Stimulated activated CD4-positive, alpha-beta T cell treated with anti-CD3 and anti-CD28 coated beads, Interleukin-1b, Interleukin-23, amount 100 ng/mL, for 48 hours (primary cell): ENCODE results near the gene LTA4H.

Source experiments
- DNase-seq: peaks from one replicate; pipeline ENCODE4 v3.0.0-alpha.2; 2020

Gene LTA4H

DNA sequence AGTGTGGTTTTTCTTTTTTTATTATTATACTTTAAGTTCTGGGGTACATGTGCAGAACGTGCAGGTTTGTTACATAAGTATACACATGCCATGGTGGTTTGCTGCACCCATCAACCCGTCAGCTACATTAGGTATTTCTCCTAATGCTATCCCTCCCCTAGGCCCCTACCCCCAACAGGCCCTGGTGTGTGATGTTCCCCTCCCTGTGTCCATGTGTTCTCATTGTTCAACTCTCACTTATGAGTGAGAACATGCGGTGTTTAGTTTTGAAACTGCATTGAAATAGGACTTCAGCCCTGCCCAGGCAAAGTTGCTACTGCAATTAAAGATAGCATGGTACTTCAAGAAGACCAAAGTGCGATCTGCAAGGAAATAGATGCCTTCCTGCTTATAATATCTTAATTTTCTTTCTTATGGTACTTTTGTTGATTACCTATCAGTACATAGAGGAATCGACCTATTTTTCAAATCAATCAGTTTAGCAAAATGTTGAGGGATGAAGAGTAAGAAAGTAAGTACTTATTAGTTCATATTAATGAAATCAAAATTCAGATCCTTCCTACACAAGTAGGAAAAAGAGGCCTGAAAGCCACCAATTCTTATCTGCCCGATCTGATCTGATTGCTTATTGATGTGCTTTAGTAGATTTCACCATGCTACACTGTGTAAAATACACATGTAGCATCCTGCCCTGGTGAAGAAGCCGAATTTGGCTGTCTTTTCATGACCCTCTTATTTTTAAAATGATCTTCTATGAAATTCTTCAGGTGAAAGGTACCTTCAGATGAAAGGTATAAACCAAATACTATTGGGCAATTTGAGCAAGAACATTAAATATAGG lies 1.6 kb downstream of the LTA4H start:
- no peak for DNase-seq

DNA sequence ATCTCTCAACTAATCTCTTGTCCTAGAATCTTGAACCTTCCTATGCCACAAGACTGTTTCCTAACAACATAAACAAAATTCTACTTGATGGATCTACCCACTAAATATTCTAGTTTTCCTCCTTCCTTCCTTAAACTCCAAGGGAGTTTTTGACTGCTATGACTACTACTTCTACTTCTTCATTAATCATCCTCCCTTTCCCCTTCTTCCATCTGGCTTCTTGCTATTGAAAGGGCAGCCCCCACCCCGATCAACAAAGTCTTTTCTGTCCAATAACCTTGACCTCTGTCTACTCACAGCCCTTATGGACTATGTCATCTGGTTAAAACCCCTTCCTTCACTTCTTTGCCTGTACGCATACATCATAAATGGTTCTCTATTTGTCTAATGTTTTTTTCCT lies 5.6 kb downstream of the LTA4H start:
- DNase-seq, result no peak

DNA sequence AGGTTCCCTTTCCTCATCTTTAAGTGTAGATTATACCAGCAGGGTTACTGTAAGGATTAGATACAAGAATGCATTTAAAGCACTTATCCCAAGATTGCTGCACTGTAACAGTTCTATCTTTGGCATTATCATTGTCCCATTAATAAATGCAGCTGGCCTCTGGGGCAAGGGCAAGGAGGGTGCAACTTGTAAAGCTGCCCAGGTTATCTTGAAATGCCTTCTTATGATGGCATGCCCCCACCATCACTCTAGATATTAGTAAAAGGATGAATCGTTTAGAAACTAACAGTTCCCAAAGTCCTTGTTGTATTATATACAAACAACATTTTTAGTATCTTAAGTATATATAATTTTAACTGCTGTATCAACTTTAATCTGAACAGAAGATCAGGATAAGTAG lies 6.8 kb downstream of the LTA4H start:
- no peak for DNase-seq

DNA sequence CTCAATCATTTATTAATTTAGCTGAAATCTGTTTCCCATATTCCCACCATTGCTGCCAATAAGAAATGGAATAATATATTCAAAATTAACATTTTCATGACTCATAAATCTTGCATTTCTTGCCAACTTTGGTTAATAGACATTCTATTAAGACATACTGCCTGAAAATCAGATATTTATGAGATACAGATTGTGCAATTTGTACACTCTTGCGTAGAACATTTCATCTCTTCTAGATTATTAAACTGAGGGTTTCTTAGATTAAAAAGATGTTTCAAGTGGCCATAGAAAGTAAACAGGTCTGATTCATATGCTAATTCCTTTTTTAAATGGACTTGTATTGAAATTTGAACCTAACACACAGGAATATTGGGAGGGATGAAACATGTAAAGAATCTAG lies 9.1 kb downstream of the LTA4H start:
- no peak for DNase-seq

DNA sequence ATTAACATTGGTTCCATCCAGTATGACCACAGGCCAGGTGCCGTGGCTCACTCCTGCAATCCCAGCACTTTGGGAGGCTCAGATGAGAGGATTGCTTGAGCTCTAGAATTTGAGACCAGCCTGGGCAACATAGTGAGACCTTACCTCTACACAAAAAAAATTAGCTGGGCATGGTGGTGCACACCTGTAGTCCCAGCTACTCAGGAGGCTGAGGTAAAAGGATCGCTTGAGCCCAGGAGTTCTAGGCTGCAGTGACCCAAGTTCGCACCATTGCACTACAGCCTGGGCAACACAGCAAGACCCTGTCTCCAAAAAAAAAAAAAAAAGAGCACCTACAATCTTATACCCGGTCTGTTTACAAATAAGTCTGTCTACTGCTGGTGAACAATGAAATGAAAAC lies 9.9 kb downstream of the LTA4H start:
- DNase-seq, result no peak

DNA sequence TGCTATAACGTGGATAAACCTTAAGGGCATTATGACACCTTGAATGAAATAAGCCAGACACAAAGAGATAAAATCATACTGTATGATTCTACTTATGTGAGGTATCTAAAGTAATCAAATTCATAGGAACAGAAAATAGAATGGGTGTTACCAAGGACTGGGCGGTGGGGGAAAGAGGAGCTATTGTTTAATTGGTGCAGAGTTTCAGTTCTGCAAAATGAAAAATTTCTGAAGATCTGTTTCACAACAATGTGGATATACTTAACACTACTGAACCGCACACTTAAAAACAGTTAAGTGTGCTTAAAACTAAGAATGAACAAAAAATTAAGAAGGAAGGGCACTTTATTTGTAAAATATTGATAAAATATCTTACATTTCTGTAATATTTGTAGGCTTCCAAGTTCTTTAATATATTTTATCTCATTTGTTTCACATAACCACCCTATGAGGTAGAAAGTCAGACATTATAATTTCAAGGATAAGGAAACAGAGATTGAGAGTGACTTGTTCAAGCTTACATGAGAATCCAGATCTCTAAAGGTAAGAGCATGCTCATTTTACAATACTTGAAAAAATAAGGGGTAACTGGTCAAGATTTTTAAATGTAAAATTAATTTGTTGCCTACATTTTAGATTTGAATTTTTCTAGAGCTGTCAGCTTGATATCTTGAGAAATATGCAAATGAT lies 14.9 kb downstream of the LTA4H start:
- no peak for DNase-seq

DNA sequence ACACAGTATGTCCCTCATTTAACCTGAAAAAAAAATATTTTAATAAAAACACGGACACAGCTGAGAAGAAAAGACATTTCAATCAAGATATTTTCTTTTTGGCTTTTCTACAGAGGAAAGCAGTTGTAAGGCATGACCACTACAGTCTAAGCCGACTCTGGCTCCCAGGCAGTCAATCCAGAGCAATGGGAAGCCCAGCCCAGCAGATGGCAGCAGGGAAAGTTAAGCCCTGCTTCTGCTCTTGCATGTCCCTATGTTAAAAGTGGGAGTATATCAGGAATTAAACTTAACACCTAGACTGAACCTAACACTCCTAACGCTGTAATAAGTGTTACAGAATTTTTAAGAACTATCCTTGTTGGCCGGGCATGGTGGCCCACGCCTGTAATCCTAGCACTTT lies 19.7 kb downstream of the LTA4H start:
- no peak for DNase-seq

DNA sequence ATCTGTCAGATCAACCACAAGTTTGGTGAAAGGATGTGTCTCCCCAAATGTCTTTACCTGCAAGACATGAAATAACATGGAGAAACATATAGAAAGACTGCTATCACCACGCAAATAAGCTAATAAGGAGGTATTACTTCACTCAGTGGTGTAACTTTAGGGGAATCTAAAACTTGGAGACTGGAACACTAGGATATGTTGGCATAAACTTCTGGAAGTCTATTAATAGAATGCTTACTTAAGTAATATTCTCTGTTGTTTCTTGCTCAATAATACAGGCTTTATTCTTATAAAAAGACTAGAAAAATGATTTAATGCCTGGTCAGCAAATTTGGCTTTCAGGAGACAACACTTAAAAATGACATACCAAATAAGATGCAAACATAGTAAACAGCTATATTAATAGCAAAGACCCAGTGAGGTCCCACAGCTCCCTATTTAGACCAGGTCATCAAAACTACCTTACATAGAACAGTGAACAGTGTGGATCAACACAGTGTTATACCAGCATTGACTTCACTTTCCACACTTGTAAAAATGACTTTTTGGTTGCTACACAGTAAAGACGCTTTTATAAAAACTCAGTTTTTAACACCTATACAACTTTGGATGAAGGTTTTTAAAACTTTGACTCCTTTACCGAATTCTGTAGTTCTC lies 20.3 kb downstream of the LTA4H start:
- DNase-seq, result no peak

DNA sequence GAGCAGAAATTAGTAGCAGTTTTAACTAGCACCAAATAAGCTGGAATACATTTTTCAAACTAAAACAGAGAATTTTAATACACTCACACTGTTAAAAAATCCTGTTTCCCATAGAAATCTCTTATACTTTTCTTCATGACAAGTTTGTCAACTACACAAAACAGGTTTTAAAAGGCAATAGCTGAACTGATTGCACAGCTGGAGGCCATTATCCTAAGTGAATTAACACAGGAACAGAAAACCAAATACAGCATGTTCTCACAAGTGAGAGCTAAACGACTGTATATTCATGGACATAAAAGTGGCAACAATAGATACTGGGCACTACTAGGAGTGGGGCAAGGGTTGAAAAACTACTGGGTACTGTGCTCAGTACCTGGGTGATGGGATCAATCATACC lies 27.7 kb downstream of the LTA4H start:
- no peak for DNase-seq

DNA sequence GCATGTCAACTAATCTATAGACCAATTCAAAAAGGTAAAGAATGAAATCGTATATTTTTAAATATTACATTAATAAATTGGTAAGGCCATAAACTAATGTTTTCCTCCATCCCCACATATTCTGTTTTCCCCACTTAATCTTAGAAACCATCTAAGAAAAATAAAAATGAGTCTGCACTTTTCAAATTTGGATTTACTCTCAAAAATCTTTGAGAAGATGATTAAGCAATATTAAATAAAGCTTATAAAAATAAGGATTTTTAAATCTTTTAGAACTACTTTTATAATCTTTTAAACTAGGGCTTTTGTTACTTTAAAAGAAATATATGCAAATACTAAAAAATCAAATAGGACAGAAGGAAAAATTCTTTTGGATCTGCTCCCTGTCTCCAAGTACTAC lies 28.7 kb downstream of the LTA4H start:
- no peak for DNase-seq

DNA sequence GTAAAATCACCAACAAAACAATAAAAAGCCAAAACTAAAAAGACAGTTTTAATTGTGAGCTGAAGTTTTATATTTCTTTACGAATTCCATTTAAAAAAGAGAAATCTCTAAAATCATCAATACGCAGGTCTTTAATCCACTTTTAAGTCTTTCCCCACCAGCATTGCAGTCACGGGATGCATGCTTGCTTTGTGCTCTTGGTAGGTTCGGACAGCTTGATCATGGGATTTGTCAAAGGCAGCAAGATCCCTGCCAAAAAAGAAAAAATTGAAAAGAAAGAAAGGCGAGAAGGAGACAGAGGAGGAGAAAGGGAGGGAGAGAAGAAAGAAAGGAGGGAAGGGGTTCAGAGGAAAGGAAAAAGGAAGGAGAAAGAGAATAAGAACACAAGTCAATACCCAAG lies 34.5 kb downstream of the LTA4H start:
- no peak for DNase-seq

DNA sequence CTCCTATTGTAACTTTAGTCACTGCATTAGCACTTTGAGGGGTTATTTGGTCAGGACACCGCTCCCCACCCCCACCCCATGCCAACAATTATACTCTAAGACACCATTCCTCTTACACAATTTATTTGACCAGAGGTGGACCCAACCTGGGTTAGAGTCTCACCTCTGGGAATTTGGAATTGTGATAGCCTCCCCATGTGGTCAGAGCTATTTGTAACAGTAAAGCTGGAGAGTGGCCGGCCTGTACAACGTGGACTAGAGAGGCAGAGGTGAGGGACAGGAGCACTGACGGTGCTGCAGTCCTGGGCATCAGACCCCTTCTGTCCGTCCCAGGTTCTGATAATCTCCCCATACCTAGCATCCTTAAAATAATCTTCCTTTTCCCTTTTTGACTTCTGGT lies 35.9 kb downstream of the LTA4H start:
- no peak for DNase-seq

DNA sequence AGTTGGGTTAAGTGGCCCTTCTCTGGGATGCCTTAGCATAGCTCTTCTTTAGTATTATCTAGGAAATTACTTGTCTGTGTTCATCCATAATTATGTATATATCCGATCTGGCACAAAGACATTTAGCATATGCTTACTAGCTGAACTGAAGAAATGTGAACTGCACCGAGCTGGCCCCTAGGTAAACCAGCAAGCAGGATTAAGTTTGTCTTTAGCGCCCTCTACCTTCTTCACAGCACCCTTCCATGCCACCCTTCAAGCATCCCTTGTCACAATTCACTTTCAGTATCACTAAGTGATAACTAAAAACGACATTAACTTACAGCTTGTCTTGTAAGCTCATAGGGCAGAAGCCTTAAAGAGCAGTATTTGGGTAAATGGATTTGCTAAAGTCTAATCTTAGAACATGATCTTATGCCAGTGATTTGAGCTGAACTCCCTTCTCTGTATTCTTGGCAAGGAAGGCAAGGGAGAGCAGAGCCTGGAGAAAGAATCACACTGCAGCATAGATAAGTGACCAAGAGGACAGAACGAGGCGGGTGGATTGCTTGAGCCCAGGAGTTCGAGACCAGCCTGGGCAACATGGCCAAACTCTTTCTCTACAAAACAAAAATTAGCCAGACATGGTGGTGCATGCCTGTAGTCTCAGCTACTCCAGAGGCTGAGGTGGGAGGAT lies 36.6 kb downstream of the LTA4H start:
- DNase-seq, result peak; percentile 46

DNA sequence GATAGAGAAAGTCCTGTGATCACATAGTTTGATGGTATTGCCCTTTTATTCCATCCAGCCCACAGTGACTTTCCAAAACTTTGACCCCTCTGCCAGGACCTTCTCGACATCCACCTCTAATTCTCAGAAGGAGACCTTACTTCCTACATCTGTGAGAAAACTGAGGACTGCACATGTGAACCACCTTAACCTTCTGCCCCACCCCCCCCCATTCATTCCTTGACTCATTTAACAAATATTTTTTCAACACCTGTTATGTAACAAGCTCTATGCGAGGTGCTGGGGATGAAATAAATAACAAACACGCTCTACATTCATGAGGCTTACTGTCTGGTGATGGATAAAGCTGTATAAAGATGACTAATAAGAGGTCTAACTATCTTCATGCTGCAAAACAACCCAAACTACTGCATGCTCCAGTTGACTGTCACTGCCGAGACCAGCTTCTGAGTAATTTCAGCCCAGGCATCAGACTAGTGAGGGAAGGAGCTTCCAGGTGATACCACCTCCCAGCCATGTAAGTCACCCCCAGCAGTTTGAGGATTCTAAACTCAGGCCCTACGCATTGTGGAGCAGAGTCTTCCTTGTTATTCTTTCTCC lies 37.4 kb downstream of the LTA4H start:
- peak; percentile 20 for DNase-seq

DNA sequence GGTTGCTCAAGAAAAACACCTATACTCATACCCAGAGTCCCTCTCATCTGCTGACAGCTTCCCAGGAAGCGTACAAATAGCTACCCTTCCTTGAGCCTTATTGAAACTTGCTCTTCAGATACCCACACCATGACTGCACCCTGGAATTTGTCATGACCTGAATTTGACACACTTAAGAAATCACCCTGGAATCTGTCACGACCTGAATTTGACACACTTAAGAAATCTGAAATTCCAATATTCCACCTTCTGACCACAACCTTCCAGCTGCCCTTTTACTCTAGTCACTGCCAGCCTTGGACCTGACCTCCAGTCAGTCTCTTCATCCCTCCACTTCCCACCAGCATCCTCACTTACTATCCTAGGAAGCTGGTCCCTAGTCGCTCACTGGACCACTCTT lies 38.1 kb downstream of the LTA4H start:
- DNase-seq, result no peak

DNA sequence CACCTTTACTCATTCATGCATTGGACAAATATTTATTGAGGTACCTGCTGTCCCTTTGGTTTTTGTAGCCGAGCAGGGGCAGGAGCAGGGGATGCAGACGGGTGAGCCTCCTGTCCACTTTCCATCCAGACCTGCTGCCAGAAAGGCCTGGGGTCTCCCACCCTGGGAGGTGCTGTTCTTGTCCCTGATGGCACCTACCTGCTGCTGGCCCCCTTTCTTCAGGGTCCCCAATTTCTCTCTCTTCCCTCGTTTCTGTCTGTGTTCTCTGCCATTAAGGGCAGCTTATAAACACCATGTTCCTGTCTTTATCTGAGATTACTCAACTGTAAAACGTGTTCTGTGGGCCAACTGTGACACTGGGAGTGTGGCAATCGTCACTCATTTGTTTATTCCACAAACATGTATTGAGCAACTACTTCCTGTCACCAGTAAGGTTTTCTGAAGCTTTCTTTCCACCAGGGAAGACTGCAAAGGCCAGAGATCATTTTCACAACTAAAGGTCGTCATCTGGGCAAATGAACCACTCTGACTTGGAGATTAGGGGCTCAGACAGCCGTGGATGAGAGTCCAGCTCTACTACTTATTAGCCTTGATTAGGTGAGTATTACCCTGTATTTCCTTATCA lies 39.2 kb downstream of the LTA4H start, which contains the start of gene HAL:
Gene HAL, minus strand, starts transcription at position 311 of the 625 bp plus-strand sequence. CDS start 434 bp downstream, outside the sequence.
- DNase-seq, result no peak

DNA sequence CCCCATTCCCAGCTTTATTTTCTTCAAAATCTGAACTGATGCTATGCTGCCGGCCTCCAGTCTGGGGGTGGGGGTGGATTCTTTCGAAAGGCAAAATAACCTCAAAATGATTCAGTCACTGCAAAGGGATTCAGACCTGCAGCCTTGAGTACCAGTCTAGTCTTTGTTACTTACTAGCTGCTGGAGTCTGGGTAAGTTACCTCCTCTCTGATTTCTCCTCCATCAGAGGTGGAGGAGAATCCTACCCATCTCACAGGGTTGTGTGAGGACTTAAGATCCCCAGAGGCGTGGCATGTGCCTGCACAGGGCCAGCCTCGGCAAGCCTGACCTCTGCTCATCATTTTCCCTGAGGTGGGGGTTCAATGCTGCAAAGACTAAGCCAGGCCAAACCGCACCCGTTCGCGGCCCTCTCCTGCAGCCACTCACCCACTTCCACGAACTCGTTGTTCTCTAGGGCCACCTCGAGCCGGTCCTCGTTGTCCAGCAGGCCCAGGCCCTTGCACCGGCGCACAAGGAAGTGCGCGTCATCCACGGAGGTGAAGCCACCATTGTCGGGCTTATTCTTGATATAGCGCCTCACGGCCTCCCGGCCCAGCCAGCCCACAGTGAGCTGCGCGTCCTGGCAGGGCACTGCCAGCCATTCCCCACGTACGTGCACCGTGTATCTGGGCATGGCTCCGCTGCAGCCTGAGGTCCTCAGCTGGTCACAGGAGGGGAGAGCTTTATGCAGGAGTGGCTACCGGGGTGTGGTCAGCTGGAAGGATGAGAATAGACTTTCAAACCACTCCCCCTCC lies 40.0 kb downstream of the LTA4H start:
- DNase-seq, result no peak

DNA sequence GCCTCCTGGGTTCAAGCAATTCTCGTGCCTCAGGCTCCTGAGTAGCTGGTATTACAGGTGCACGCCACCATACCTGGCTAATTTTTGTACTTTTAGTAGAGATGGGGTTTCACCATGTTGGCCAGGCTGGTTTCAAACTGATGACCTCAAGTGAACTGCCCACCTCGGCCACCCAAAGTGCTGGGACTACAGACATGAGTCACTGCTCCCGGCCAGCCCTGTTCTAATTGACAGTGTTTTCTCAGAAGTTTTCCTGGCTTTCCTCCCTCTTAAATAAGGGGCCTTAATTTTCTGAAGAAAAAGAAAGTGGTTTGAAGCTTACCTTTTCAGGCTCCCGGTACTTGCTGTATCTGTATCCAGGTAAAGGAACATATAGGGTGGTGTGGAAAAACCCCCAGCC lies 40.9 kb downstream of the LTA4H start:
- DNase-seq, result no peak

DNA sequence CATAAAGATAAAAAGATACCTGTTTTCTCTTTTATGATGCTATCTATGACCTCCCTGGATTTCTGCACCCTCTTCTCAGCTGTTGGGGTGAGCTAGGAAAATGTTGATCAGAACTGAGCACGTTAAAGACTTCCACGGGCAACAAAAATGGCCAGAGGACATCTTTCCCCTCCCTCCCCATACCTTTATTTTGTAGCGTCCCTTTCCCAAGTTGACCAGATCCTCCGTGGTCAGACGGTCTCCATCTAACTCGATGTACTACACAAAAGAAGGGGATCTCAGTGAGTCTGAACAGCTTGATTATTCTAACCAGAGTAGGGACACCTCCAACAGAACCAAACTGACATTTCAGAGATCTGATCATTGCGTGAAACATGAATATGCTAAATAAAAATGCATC lies 41.5 kb downstream of the LTA4H start:
- no peak for DNase-seq

DNA sequence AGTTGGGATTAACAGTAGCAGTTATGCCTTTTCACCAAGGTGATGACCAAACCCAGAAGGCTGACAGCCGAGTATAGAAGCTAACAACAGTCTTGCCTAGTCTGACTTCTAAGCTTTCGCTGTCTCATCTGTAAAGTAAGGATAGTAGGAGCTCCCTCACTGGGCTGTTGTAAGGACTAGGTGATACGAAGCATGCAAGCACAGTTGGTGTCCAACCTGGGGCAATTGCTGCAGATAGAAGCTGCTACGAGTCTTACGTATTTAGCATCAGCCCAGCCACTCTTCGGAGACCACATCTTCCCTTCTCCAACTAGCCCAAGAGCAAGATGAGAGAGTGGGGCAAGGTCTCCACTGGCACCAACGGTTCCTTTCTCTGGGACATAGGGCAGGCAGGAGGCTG lies 45.3 kb downstream of the LTA4H start:
- no peak for DNase-seq

DNA sequence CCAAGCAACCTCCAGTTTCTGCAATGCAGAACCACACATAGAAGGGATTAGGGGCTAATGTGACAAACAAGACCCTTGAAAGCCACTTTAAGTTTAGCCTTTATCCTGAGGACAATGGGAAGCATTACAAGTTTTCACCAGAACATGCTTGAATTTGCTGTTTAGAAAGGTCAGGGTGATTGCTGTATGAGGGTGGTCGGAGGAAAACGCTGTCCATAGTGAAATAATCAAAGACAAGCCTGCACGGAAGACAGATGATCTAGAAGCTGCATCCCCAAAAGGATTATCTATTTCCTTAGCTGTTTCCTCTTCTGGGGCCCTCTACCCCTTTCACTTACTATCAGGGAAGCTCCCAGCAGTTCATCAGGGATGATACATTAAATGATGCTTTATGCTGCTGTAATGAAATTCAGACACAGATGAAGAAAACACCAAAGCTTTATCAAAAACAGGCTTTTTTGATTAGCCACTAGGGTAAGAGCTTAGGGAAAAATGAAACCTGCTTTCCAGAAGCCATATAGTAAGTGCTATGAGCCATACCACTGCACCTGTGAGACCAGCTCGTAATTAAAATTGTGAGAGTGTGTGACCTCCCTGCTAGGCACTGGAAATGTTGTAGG lies 45.8 kb downstream of the LTA4H start:
- DNase-seq, result no peak
